ENCODE measurements around the gene GJC2.
A peak's percentile ranks its signal among the peaks of the same experiment; 100 is the strongest.

The GJC2 gene

DNA sequence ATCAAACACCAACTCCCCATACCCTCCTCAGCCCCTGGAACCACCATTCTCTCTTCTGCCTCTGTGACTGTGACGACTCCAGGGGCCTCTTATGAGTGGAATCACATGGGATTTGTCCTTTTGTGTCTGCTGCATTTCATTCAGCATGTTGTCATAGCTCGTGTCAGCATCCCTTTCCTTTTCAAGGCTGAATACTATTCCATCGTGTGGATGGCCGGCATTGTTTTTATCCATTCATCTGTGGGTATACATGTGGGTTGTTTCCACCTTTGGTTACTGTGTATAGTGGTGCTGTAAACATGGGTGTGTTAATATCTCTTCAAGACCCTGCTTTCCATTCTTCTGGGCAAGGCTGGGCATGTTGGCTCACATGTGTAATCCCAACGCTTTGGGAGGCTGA, 41.0 kb downstream of the GJC2 start:
- DNase-seq: no peak
- no CpG with 5 or more reads among the region's 5 CpGs for WGBS (ENCODE audit: extremely low coverage, insufficient coverage, low lambda C conversion rate)
- no peak overlapping the region for H2BK5ac ChIP-seq (ENCODE audit: low read length)

DNA sequence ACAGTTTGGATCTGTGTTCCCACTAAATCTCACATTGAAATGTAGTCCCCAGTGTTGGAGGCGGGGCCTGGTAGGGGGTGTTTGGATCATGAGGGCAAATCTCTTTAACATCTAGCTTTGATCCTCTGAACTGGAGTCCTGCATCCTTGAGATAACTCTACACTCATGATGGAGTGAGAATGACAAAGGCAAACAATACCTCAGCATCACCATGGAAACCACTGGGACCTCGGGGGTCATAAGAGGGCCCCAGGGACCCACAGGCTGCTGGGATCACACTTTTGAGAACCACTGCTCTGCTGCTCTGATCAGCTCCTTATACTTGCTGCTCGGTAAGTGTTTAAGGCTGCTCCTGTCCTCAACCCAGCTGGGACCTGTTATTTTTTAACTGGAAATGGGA, 44.7 kb downstream of the GJC2 start:
- H2BK15ac ChIP-seq (replicated peaks; ENCODE audit: low read depth): no peak overlapping the region
- H4K8ac ChIP-seq (ENCODE audit: low read depth, low read length): no peak overlapping the region
- H3K4me1 ChIP-seq (ENCODE audit: control insufficient read depth, low read depth, low read length): no peaks in the 10 kb centered on the region
- no peak overlapping the region for H3K23ac ChIP-seq (ENCODE audit: low read length)
- no peaks in the 10 kb centered on the region for H3K79me2 ChIP-seq (ENCODE audit: control insufficient read depth, insufficient read depth, low read length)
- WGBS (ENCODE audit: extremely low coverage, insufficient coverage, low lambda C conversion rate): no CpG with 5 or more reads among the region's 3 CpGs
- H2AK5ac ChIP-seq (ENCODE audit: low read length): no peak overlapping the region
- no peak overlapping the region for H3K4me3 ChIP-seq (ENCODE audit: low read length)
- no peak overlapping the region for H2BK5ac ChIP-seq (ENCODE audit: low read length)
- no peak overlapping the region for H4K5ac ChIP-seq (ENCODE audit: low read length)
- no peak overlapping the region for H3K56ac ChIP-seq (ENCODE audit: low read length)
- no peaks in the 10 kb centered on the region for H3K79me1 ChIP-seq (ENCODE audit: low read length)
- H3K9ac ChIP-seq (ENCODE audit: low read length): no peak overlapping the region
- no peak overlapping the region for H3K18ac ChIP-seq (ENCODE audit: low read length)
- no peak for DNase-seq
- H2BK120ac ChIP-seq (ENCODE audit: low read depth, low read length): no peak overlapping the region
- H3K4me2 ChIP-seq (ENCODE audit: low read length): no peak overlapping the region
- no peaks in the 10 kb centered on the region for H3K27me3 ChIP-seq (ENCODE audit: insufficient read depth, low read length, poor library complexity)
- H3K27ac ChIP-seq (ENCODE audit: low read depth, low read length): no peak overlapping the region
- H3K4ac ChIP-seq (ENCODE audit: low read depth, low read length): no peak overlapping the region
- H3K36me3 ChIP-seq (ENCODE audit: control insufficient read depth, insufficient read depth, low read length): no peaks in the 10 kb centered on the region

More for the DNA sequence above, 41.0 kb downstream of the GJC2 start:
- no peak overlapping the region for H4K5ac ChIP-seq (ENCODE audit: low read length)
- no peaks in the 10 kb centered on the region for H3K36me3 ChIP-seq (ENCODE audit: control insufficient read depth, insufficient read depth, low read length)
- H3K4me2 ChIP-seq (ENCODE audit: low read length): no peak overlapping the region
- no peak overlapping the region for H2BK120ac ChIP-seq (ENCODE audit: low read depth, low read length)
- no peak overlapping the region for H3K56ac ChIP-seq (ENCODE audit: low read length)
- H3K23ac ChIP-seq (ENCODE audit: low read length): no peak overlapping the region
- H3K18ac ChIP-seq (ENCODE audit: low read length): no peak overlapping the region
- H2BK15ac ChIP-seq (replicated peaks; ENCODE audit: low read depth): no peak overlapping the region
- H3K79me2 ChIP-seq (ENCODE audit: control insufficient read depth, insufficient read depth, low read length): no peaks in the 10 kb centered on the region
- no peak overlapping the region for H3K4me3 ChIP-seq (ENCODE audit: low read length)
- H3K9ac ChIP-seq (ENCODE audit: low read length): no peak overlapping the region
- H3K27me3 ChIP-seq (ENCODE audit: insufficient read depth, low read length, poor library complexity): no peaks in the 10 kb centered on the region
- H3K27ac ChIP-seq (ENCODE audit: low read depth, low read length): no peak overlapping the region
- no peak overlapping the region for H4K8ac ChIP-seq (ENCODE audit: low read depth, low read length)
- H3K4me1 ChIP-seq (ENCODE audit: control insufficient read depth, low read depth, low read length): peaks cover under 1% of the 10 kb centered on the region
- H3K4ac ChIP-seq (ENCODE audit: low read depth, low read length): no peak overlapping the region
- H2AK5ac ChIP-seq (ENCODE audit: low read length): no peak overlapping the region
- no peaks in the 10 kb centered on the region for H3K79me1 ChIP-seq (ENCODE audit: low read length)

DNA sequence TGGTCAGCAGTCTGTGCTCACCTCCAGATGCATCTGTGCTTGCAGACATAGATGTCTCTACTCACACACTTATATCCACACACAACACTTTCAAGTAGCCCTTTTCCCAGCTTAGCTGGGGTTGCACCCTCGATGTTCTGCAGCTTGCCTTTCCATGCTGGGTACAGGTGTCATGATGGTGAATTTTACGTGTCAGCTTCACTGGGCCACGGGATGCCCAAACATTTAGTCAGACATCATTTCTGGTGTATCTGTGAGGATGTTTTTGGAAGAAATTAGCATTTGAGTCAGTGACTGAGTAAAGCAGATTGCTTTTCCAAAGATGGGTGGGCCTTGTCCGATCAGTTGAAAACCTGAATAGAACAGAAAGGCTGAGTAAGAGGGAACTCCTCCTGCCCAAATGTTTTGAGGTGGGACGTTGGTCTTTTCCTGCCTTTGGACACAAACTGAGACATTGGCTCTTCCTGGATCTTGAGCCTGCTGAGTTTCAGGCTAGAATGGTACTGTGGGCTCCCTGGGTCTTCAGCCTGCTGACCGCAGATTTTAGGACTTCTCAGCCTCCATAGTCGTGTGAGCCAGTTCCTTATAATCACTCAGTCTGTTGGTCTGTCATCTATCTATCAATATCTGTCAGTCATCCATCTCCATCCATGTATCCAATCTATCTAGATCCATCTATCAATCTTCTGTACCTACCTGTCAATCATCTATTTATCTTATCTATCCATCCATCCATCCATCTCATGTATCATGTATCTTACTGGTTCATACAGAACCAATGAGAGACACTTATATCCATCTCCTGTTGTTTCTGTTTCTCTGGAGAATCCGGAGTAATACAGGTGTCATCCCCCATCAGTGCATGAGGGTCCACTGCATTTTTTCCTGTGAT, 45.4 kb downstream of the GJC2 start:
- Histone ChIP-seq H3K4me3 (ENCODE audit: low read length) (no peak overlapping the region), H3K36me3 (ENCODE audit: control insufficient read depth, insufficient read depth, low read length) (no peaks in the 10 kb centered on the region), H4K8ac (ENCODE audit: low read depth, low read length) (no peak overlapping the region), H3K4me1 (ENCODE audit: control insufficient read depth, low read depth, low read length) (no peaks in the 10 kb centered on the region), H2BK120ac (ENCODE audit: low read depth, low read length) (no peak overlapping the region), H2BK15ac (replicated peaks; ENCODE audit: low read depth) (no peak overlapping the region), H3K79me2 (ENCODE audit: control insufficient read depth, insufficient read depth, low read length) (no peaks in the 10 kb centered on the region), H2AK5ac (ENCODE audit: low read length) (no peak overlapping the region), H2BK5ac (ENCODE audit: low read length) (no peak overlapping the region), H3K4me2 (ENCODE audit: low read length) (no peak overlapping the region), H3K56ac (ENCODE audit: low read length) (no peak overlapping the region), H3K79me1 (ENCODE audit: low read length) (no peaks in the 10 kb centered on the region), H3K27me3 (ENCODE audit: insufficient read depth, low read length, poor library complexity) (no peaks in the 10 kb centered on the region), H3K9ac (ENCODE audit: low read length) (no peak overlapping the region), H3K27ac (ENCODE audit: low read depth, low read length) (no peak overlapping the region), H3K4ac (ENCODE audit: low read depth, low read length) (no peak overlapping the region), H3K18ac (ENCODE audit: low read length) (no peak overlapping the region), H4K5ac (ENCODE audit: low read length) (no peak overlapping the region), H3K23ac (ENCODE audit: low read length) (no peak overlapping the region)
- no CpG with 5 or more reads among the region's 8 CpGs for WGBS (ENCODE audit: extremely low coverage, insufficient coverage, low lambda C conversion rate)
- DNase-seq: no peak

DNA sequence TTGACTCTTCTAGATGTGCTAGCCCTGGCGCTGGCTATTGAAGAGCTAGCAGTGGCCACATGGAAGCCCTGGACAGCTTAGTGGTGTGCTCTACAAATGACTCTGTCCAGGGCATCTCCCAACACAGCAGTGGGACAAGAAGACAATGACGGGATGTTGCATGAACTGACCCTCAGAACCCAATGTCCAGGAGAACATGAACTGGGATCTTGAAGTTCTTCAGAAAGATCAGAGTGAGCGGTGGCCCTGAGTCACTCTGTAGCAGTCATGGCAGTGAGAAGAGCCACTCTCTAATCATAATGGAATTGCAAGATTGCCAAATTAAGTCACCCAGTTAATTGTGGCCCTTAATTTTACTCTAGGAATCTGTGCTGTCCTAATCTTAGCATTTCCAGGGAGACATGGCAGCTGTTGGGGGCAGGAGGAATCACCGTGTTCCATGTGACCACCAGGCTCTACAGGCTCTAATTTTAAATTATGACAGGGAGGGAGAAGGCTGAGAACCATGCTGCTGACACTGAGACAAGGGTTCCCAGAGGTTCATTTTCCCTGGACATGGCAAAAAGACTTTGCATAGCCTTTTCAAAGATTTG, 47.9 kb downstream of the GJC2 start:
- Histone ChIP-seq H3K4me2 (ENCODE audit: low read length) (no peak overlapping the region), H3K79me2 (ENCODE audit: control insufficient read depth, insufficient read depth, low read length) (no peaks in the 10 kb centered on the region), H3K4me3 (ENCODE audit: low read length) (no peak overlapping the region), H3K56ac (ENCODE audit: low read length) (no peak overlapping the region), H3K79me1 (ENCODE audit: low read length) (no peaks in the 10 kb centered on the region), H2BK5ac (ENCODE audit: low read length) (no peak overlapping the region), H2BK15ac (replicated peaks; ENCODE audit: low read depth) (no peak overlapping the region), H2BK120ac (ENCODE audit: low read depth, low read length) (no peak overlapping the region), H3K27me3 (ENCODE audit: insufficient read depth, low read length, poor library complexity) (no peaks in the 10 kb centered on the region), H4K5ac (ENCODE audit: low read length) (no peak overlapping the region), H3K9ac (ENCODE audit: low read length) (no peak overlapping the region), H3K4me1 (ENCODE audit: control insufficient read depth, low read depth, low read length) (no peaks in the 10 kb centered on the region), H4K8ac (ENCODE audit: low read depth, low read length) (no peak overlapping the region), H3K36me3 (ENCODE audit: control insufficient read depth, insufficient read depth, low read length) (no peaks in the 10 kb centered on the region), H3K18ac (ENCODE audit: low read length) (no peak overlapping the region), H2AK5ac (ENCODE audit: low read length) (no peak overlapping the region), H3K23ac (ENCODE audit: low read length) (no peak overlapping the region), H3K4ac (ENCODE audit: low read depth, low read length) (no peak overlapping the region), H3K27ac (ENCODE audit: low read depth, low read length) (no peak overlapping the region)
- no CpG with 5 or more reads among the region's 4 CpGs for WGBS (ENCODE audit: extremely low coverage, insufficient coverage, low lambda C conversion rate)
- DNase-seq: no peak

DNA sequence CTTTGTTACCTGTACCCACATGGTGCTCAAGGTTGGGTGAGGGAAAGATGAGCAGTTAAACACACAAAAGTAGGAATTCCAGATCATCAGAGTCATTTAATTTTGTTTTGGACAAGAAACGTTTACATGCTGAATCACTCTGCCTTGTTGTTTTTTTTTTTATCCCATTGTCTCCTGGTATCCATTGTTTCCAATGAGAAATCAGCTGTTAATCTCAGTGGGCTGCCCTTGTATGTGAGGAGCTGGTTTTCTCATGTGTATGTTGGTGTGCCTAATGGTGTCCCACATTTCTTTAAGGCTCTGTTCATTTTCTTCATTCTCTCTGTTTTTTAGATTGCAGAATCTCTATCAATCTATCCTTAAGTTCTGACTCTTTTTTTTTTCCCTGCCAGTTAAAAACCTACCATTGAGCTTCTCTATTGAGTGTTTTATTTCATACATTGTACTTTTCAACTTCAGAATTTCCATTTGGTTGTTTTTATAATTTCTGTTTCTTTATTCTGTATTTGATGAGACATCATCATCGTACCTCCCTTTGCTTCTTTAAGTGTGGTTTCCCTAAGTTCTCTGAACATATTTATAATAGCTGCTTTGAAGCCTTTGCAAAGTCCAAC, 49.4 kb downstream of the GJC2 start:
- no CpG with 5 or more reads among the region's 2 CpGs for WGBS (ENCODE audit: extremely low coverage, insufficient coverage, low lambda C conversion rate)
- H3K56ac ChIP-seq (ENCODE audit: low read length): no peak overlapping the region
- no peak overlapping the region for H2AK5ac ChIP-seq (ENCODE audit: low read length)
- no peaks in the 10 kb centered on the region for H3K79me2 ChIP-seq (ENCODE audit: control insufficient read depth, insufficient read depth, low read length)
- no peak overlapping the region for H3K23ac ChIP-seq (ENCODE audit: low read length)
- H3K18ac ChIP-seq (ENCODE audit: low read length): no peak overlapping the region
- H3K9ac ChIP-seq (ENCODE audit: low read length): no peak overlapping the region
- no peaks in the 10 kb centered on the region for H3K36me3 ChIP-seq (ENCODE audit: control insufficient read depth, insufficient read depth, low read length)
- no peak overlapping the region for H3K4ac ChIP-seq (ENCODE audit: low read depth, low read length)
- H3K27ac ChIP-seq (ENCODE audit: low read depth, low read length): no peak overlapping the region
- H3K4me1 ChIP-seq (ENCODE audit: control insufficient read depth, low read depth, low read length): no peaks in the 10 kb centered on the region
- H3K4me3 ChIP-seq (ENCODE audit: low read length): no peak overlapping the region
- H2BK15ac ChIP-seq (replicated peaks; ENCODE audit: low read depth): no peak overlapping the region
- no peak overlapping the region for H4K5ac ChIP-seq (ENCODE audit: low read length)
- peak; percentile 25 for DNase-seq
- H3K79me1 ChIP-seq (ENCODE audit: low read length): no peaks in the 10 kb centered on the region
- no peak overlapping the region for H2BK120ac ChIP-seq (ENCODE audit: low read depth, low read length)
- no peak overlapping the region for H4K8ac ChIP-seq (ENCODE audit: low read depth, low read length)
- no peak overlapping the region for H3K4me2 ChIP-seq (ENCODE audit: low read length)
- H2BK5ac ChIP-seq (ENCODE audit: low read length): no peak overlapping the region
- H3K27me3 ChIP-seq (ENCODE audit: insufficient read depth, low read length, poor library complexity): no peaks in the 10 kb centered on the region

Measured in mesendoderm (in vitro differentiated cells).